COLO829 (cell line): Measurements from ENCODE around the gene ZSCAN10.
"Not testable (repeated sequence)": the region's sequence is repeated elsewhere in the genome, so short reads cannot be mapped to it uniquely, and the experiment has no call there.

ENCODE experiments used
- DNase-seq: peaks from one replicate; pipeline ENCODE4 v3.0.0; 2012; ENCODE audit warnings: low spot score

ZSCAN10 gene

GRCh38 chr16:3085868-3086595 is 13.1 kb downstream of the ZSCAN10 start:
- DNase-seq, result no peak

- DNase-seq, result no peak
These were observed 14.0 kb downstream of the ZSCAN10 start for GRCh38 chr16:3084969-3085670.

GRCh38 chr16:3084491-3084890 is 14.6 kb downstream of the ZSCAN10 start:
- no peak for DNase-seq

GRCh38 chr16:3083408-3083807 is 15.7 kb downstream of the ZSCAN10 start:
- DNase-seq, result not testable (repeated sequence)

- DNase-seq, result not testable (repeated sequence)
These were observed 17.1 kb downstream of the ZSCAN10 start for GRCh38 chr16:3081957-3082356.

GRCh38 chr16:3080024-3080423 is 19.1 kb downstream of the ZSCAN10 start:
- DNase-seq, result no peak

- no peak for DNase-seq
These were observed 22.5 kb downstream of the ZSCAN10 start for GRCh38 chr16:3076577-3076976.

- DNase-seq, result not testable (repeated sequence)
These were observed 23.1 kb downstream of the ZSCAN10 start for GRCh38 chr16:3075946-3076345.

GRCh38 chr16:3075523-3075915 is 23.6 kb downstream of the ZSCAN10 start:
- DNase-seq, result no peak

- no peak for DNase-seq
These were observed 24.1 kb downstream of the ZSCAN10 start for GRCh38 chr16:3074860-3075522.

GRCh38 chr16:3073448-3073847 is 25.6 kb downstream of the ZSCAN10 start:
- no peak for DNase-seq

GRCh38 chr16:3072576-3073263 is 26.4 kb downstream of the ZSCAN10 start:
- not testable (repeated sequence) for DNase-seq

GRCh38 chr16:3072148-3072547 is 26.9 kb downstream of the ZSCAN10 start:
- not testable (repeated sequence) for DNase-seq

- DNase-seq, result no peak
These were observed 27.4 kb downstream of the ZSCAN10 start for GRCh38 chr16:3071655-3072054.

- DNase-seq, result no peak
These were observed 28.4 kb downstream of the ZSCAN10 start for GRCh38 chr16:3070608-3071111.

- not testable (repeated sequence) for DNase-seq
These were observed 29.9 kb downstream of the ZSCAN10 start for GRCh38 chr16:3069146-3069545.

- DNase-seq, result no peak
These were observed 30.6 kb downstream of the ZSCAN10 start for GRCh38 chr16:3068487-3068886.

GRCh38 chr16:3066440-3066748 is 32.7 kb downstream of the ZSCAN10 start:
- no peak for DNase-seq

GRCh38 chr16:3065742-3066439 is 33.2 kb downstream of the ZSCAN10 start:
- no peak for DNase-seq

- DNase-seq, result no peak
These were observed 33.9 kb downstream of the ZSCAN10 start, which contains the start of gene IL32 for GRCh38 chr16:3065069-3065741. TSS of gene IL32 (plus strand) at chr16:3065640. CDS start at chr16:3065812, 172 bp downstream.
